NCI-H2107 (cell line): ENCODE results near the gene PDK1.

ENCODE experiments used
- DNase-seq: peaks from one replicate; lab custom pipeline; 2025; lab: John Stamatoyannopoulos, UW

Gene PDK1

GRCh38 chr2:172597176-172597842 is 41.4 kb downstream of the PDK1 start:
- no peak for DNase-seq

- DNase-seq: no peak
Measured at GRCh38 chr2:172599947-172600346, 44.1 kb downstream of the PDK1 start.

DNA sequence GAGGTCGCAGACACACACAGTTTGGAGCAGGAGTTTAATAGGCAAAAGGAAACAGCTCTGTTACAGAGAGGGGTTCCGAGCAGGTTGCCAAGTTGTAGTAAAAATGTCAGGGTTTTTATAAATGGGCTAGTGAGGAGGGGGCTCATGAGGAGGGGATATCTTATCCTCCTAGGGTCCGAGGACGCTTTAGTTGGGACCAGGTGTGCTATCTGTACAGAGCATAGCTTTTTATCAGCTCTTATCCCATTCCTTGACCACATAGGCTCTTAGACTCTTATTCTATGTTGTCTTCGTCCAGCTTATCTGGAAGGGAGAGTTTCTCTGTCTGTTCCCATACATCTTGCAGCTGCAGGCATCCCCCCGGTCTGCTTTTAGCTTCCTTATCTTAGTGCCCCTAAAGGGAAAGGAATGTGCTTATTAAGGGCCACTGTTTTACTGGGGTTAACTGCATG is 44.7 kb downstream of the PDK1 start:
- DNase-seq: no peak

DNA sequence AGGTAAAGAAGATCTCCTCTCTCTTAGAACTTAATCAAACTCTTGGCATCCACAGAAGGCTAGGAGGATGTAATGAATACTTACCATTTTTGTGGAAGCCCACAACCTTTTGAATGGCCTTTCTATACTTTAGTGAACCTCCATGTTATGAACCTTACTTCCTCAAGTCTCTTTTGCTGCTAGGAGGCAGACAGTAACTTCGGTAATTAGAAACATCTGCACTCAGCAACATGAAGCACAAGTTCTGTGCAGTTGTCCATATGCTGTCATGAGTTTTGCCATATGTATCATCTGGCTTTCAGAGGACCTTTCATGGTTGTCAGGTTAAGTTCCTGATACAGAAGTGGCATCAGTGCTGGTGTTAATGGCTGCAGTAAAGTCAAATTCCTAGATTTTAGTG is 50.4 kb downstream of the PDK1 start:
- no peak for DNase-seq

GRCh38 chr2:172607379-172607928 is 51.6 kb downstream of the PDK1 start:
- no peak for DNase-seq

DNA sequence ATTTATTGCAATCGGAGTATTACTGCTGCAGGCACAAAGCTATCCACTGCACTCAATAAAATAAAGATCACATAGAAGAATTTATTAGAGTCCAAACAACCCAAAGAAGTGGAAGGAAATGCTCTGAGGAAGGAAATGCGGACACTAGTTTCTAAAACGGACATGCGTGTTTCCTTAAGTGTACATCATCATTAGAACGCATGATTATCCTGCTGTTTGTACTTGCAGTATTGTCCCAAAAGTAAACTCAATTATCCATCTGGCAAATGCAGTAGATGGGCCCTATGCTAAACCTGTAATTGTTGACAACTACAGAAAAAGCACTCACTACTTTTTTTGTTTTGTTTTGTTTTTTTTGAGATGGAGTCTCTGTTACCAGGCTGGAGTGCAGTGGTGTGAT is 53.6 kb downstream of the PDK1 start:
- no peak for DNase-seq

- no peak for DNase-seq
Measured at GRCh38 chr2:172612051-172612450, 56.2 kb downstream of the PDK1 start.

- no peak for DNase-seq
Measured at GRCh38 chr2:172613040-172613439, 57.1 kb downstream of the PDK1 start.

DNA sequence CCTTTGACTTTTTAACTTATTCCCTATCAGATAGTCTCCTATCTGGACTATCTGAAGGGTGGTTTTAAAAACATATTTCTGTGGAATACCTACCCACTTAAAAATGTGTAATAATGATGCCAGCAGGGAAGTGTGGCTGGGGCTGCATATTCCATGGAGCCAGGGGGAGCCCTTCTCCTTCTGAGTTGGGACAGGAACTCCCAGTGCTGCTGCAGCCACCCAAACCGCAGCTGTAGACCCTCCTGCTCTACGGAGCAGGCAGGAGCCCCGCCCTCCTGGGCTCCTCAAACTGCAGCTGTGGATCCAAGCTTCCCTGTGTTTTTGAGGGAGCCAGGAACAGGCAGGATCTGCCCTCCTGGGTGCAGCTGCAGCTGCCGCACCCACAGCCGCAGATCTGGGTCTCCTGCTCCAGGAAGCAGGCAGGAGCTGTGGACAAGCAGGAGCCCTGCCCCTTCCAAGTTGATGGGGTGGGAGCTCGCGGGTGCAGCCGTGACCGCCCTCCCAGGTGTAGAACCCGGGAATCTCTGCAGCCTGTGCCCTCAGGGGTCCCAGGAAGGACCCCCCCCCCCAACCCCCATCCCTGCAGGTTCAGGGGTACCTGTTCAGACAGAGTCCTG is 57.8 kb downstream of the PDK1 start:
- no peak for DNase-seq

DNA sequence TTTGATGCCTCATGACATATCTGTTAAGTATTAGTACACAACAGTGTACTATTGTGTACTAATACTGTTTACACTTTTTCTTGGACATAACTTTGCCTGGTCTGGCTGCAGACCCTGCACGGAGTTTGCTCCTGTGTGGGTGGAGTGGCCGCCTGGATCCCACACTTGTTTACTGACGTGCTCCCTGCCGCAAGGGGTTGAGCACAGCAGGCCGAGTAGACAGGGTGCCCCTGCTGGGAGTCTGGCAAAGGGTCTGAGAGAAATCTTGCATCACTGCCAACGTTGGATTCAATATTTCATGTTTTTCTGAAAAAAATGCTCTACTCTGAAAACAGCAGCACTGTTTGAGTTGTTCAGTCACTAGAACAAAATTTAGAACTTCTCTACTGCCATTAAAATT is 59.0 kb downstream of the PDK1 start:
- no peak for DNase-seq

DNA sequence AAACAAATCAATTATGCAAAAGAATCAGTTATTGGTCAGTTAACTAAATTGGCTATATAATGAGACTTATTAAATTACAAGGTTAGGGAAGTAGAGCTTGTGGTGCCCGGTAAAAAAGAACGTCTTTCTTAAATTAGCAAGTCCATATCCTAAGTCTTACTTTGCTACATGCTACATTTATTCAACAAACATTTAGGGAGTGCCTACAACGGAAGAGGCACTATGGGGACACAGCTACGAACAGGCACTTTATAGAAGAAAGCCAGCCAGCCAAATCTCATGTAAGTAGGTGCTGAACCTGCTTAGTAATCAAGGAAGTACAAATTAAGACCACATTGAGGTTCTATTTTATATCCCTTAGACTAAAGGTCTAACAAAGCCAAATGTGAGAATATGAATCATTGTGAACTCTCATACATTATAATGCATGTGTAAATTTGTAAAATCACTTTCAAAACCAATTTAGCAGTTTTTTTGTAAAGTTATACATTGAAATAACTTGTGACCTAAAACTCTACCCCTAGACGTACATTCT is 59.9 kb downstream of the PDK1 start:
- no peak for DNase-seq

- DNase-seq: no peak
Measured at GRCh38 chr2:172617115-172617514, 61.2 kb downstream of the PDK1 start.

DNA sequence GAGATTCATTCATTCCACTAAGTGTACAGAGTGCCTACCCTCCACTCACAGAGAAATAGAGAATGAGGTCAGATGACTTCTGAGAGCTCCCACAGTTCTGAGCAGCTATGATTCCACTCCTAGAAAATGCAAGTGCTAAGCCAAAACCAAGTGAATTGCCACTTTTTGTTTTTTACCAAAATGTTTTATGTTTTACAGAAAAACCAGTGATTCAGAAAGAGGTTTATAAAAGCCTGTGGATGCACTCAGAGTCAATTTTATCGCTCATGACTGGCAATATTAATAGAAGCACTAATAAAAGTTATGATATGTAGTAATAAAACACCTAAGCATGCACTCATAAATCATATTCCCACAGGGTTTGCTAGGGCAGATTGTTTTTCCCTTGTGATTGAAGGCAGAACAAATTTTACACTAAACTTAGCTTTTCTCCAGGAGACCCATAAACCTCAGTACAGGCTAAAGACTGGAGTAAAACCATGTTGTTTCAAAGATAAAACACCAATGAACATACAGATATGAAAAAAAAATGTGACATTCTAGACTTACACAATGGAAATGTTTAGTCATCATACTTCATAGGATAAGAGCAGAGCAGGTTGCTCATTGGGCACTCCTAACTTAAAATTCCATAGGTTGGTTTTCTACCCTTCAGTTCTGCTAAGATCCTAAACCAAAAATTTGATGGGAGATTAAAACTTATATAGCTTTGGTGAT is 67.5 kb downstream of the PDK1 start:
- no peak for DNase-seq

DNA sequence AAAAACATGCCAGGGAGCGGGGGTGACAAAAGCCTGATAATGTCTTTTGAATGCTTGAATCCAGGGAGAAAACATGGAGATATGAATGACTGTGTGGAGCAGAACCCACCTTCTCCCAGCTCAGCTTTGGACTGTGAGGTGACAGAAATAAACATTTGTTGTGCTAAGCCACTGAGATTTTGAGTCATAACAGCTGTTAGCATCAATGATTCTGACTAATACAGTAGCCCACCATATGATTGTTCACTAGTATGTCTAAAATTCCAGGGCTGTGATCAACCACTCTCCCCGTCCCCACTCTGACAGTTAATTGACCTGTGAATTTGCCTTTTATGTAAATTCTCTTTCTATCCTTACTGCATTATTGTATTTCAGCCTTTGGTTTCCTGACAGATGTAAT is 69.1 kb downstream of the PDK1 start:
- no peak for DNase-seq

- DNase-seq: no peak
Measured at GRCh38 chr2:172627181-172627580, 71.3 kb downstream of the PDK1 start.

DNA sequence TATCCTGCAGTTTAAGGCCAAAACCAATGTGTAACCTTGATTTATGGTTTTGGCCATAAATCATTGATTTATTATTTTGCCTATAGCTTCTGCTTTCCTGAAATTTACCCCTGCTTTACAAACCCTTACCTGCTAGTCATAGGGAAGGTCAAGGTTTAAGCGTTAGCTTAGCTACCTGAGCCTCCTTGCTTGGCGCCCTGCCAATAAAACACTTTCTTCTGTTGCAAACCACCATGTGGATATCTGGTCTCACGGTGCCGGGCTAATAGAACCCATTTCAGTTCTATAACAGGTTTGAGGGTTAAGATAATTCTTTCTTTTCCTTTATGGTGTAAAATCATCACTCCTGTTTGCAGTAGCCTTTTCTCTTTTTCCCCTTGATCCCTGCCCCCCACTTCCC is 72.2 kb downstream of the PDK1 start:
- no peak for DNase-seq

DNA sequence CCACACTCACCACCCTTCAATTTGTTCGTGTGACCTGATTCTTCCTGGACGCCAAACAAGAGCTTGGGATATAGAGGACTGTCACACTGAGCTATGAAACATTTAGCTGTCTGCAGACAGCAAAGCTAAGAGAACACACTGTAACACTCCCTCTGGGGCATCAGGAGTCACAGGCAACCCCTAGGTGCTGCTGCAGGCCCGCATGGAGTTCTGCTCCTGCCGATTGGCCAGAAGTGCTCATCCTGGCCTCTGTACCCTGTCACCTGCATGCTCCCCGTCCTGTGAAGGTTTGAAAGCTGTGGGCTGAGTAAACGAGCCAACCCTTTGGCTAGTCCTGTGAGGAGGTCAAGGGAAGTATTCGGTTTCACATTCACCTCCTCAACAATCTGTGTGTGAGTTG is 73.7 kb downstream of the PDK1 start:
- no peak for DNase-seq

GRCh38 chr2:172630181-172630580 is 74.3 kb downstream of the PDK1 start:
- no peak for DNase-seq

DNA sequence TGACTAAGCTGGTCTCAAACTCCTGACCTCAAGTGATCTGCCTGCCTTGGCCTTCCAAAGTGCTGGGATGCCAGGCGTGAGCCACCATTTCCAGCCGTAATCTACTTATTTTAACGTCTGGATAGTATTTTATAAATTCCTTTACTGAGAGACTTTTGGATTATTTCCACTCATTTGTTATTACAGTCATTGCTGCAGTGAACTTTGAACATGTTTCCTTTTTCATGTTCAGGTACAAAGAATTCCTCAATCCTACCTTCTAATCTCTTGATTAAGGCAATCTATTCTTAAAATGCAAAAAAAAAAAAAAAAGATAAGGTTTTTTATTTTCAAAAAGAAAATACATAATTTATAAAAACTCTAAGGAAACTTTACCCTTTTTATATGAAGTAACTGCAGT is 78.6 kb downstream of the PDK1 start:
- DNase-seq: no peak

GRCh38 chr2:172635548-172635947 is 79.7 kb downstream of the PDK1 start:
- DNase-seq: no peak

- DNase-seq: no peak
Measured at GRCh38 chr2:172639256-172639655, 83.4 kb downstream of the PDK1 start.

DNA sequence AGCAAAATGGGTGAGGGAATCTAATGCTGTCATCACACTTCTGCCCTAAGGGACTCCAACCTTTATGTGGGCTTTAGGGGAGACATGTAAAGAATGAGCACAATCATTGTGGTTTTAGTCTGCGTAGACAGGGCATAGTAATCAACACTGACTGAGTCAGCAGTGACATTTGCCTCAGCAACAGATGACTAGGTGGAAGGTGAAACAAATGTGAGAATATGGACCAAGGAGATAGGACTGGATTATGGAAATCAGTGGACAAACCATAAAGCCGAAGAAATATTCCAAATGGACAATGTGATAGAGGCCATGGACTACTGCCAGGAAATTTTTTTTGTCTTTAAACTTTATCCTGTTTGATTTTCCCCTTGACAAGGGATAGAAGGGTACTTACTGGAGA is 83.9 kb downstream of the PDK1 start:
- DNase-seq: no peak

- no peak for DNase-seq
Measured at GRCh38 chr2:172640389-172640788, 84.5 kb downstream of the PDK1 start.
